WTC11 (cell line): ENCODE results near the gene FAT3. TPM values are rescaled to one million over a fixed set of nuclear protein-coding genes. Genes with fewer than 3 reads are reported as not detected.

Experiments
- ATAC-seq: fragments of 200-7000 bp; cut with Tn5 transposase; 2 replicates; pipeline ENCODE4 v1.10.0; 2021; ENCODE audit warnings: mild to moderate bottlenecking, moderate library complexity
- CTCF ChIA-PET: fragments of 300-600 bp; sonication (Branson Sonifier 250); formaldehyde crosslinking; loops from one replicate; lab custom pipeline; 2021; ENCODE audit warnings: antibody characterized with exemption; lab: Charles Lee
- POLR2A ChIA-PET: fragments of 350-600 bp; sonication (Branson Sonifier 250); formaldehyde crosslinking; loops from one replicate; lab custom pipeline; 2021; ENCODE audit warnings: antibody characterized with exemption; lab: Charles Lee
- DNase-seq: peaks from one replicate; pipeline ENCODE4 v3.0.0; 2021; ENCODE audit warnings: low spot score
- H3K27ac Mint-ChIP-seq: 2 replicates; pipeline ENCODE4 v1.8.0; 2021; ENCODE audit warnings: mixed read lengths
- H3K27me3 Mint-ChIP-seq: 2 replicates; pipeline ENCODE4 v1.8.0; 2021; ENCODE audit warnings: low read depth, mild to moderate bottlenecking, moderate library complexity, mixed read lengths
- H3K36me3 Mint-ChIP-seq: 2 replicates; pipeline ENCODE4 v1.8.0; 2021; ENCODE audit warnings: mixed read lengths
- H3K4me1 Mint-ChIP-seq: 2 replicates; pipeline ENCODE4 v1.8.0; 2022; ENCODE audit warnings: mixed read lengths
- H3K4me3 Mint-ChIP-seq: 2 replicates; pipeline ENCODE4 v1.8.0; 2021; ENCODE audit warnings: mild to moderate bottlenecking, moderate library complexity, mixed read lengths
- H3K9me3 Mint-ChIP-seq: 2 replicates; pipeline ENCODE4 v1.8.0; 2021; ENCODE audit warnings: mixed read lengths
- CBFB ChIP-seq: sonication (generic); formaldehyde crosslinking; IDR thresholded peaks from 2 replicates; pipeline ENCODE4 v1.8.1; 2022; ENCODE audit warnings: mild to moderate bottlenecking, low read depth, missing genetic modification reagents
- ELF4 ChIP-seq: sonication (generic); formaldehyde crosslinking; IDR thresholded peaks from 2 replicates; pipeline ENCODE4 v1.8.1; 2022; ENCODE audit warnings: low read depth, mild to moderate bottlenecking, moderate library complexity, missing genetic modification reagents
- EMX1 ChIP-seq: fragments of 250-450 bp; sonication (Bioruptor Pico); IDR thresholded peaks from 2 replicates; pipeline ENCODE4 v1.8.0; 2021; ENCODE audit warnings: mild to moderate bottlenecking
- ESRRA ChIP-seq: sonication (generic); formaldehyde crosslinking; IDR thresholded peaks from 2 replicates; pipeline ENCODE4 v1.8.1; 2022; ENCODE audit warnings: mild to moderate bottlenecking, missing genetic modification reagents, borderline replicate concordance
- ETV6 ChIP-seq: sonication (generic); formaldehyde crosslinking; IDR thresholded peaks from 2 replicates; pipeline ENCODE4 v1.8.1; 2022; ENCODE audit warnings: mild to moderate bottlenecking, missing genetic modification reagents
- FOXJ3 ChIP-seq: sonication (generic); formaldehyde crosslinking; IDR thresholded peaks from 2 replicates; pipeline ENCODE4 v1.9.0; 2021; ENCODE audit warnings: missing genetic modification reagents, mild to moderate bottlenecking, borderline replicate concordance
- GRHL2 ChIP-seq: fragments of 250-450 bp; sonication (Bioruptor Pico); IDR thresholded peaks from 2 replicates; pipeline ENCODE4 v1.8.0; 2022; ENCODE audit warnings: mild to moderate bottlenecking, moderate library complexity; ENCODE audit not compliant: insufficient replicate concordance, severe bottlenecking
- KAT7 ChIP-seq: sonication (generic); formaldehyde crosslinking; IDR thresholded peaks from 2 replicates; pipeline ENCODE4 v1.8.1; 2023; ENCODE audit warnings: missing genetic modification reagents, mild to moderate bottlenecking, borderline replicate concordance
- NR1H2 ChIP-seq: sonication (generic); formaldehyde crosslinking; IDR thresholded peaks from 2 replicates; pipeline ENCODE4 v1.9.0; 2021; ENCODE audit warnings: mild to moderate bottlenecking, moderate library complexity, missing genetic modification reagents
- ZNF423 ChIP-seq: fragments of 250-450 bp; sonication (Bioruptor Pico); IDR thresholded peaks from 2 replicates; pipeline ENCODE4 v2.1.2; 2022; ENCODE audit warnings: mild to moderate bottlenecking, moderate library complexity
- total RNA-seq: library from RNA; stranded (reverse); gene quantifications from 3 replicates; pipeline ENCODE4 v1.2.3, GENCODE V29; 2021
- TF ChIP-seq, protein P1 (sequence below): sonication (generic); formaldehyde crosslinking; IDR thresholded peaks from 2 replicates; pipeline ENCODE4 v1.8.0; 2022; ENCODE audit warnings: mild to moderate bottlenecking, missing genetic modification reagents
- TF ChIP-seq, protein P2 (sequence below): sonication (generic); formaldehyde crosslinking; IDR thresholded peaks from 2 replicates; pipeline ENCODE4 v1.8.0; 2023; ENCODE audit warnings: missing genetic modification reagents, mild to moderate bottlenecking, borderline replicate concordance
- TF ChIP-seq, protein P3 (sequence below): fragments of 250-450 bp; sonication (Bioruptor Pico); IDR thresholded peaks from 2 replicates; pipeline ENCODE4 v1.9.0; 2021; ENCODE audit warnings: mild to moderate bottlenecking
- TF ChIP-seq, protein P4 (sequence below): sonication (generic); formaldehyde crosslinking; IDR thresholded peaks from 2 replicates; pipeline ENCODE4 v1.8.1; 2022; ENCODE audit warnings: mild to moderate bottlenecking, moderate library complexity, missing genetic modification reagents
- TF ChIP-seq, protein P5 (sequence below): sonication (generic); formaldehyde crosslinking; IDR thresholded peaks from 2 replicates; pipeline ENCODE4 v1.8.1; 2023; ENCODE audit warnings: mild to moderate bottlenecking, missing genetic modification reagents
- TF ChIP-seq, protein P6 (sequence below): fragments of 250-450 bp; sonication (Bioruptor Pico); IDR thresholded peaks from 2 replicates; pipeline ENCODE4 v1.9.0; 2021; ENCODE audit warnings: moderate library complexity, mild to moderate bottlenecking, inconsistent platforms, borderline replicate concordance
- TF ChIP-seq, protein P7 (sequence below): fragments of 250-450 bp; sonication (Bioruptor Pico); IDR thresholded peaks from 2 replicates; pipeline ENCODE4 v2.1.2; 2022; ENCODE audit warnings: mild to moderate bottlenecking, moderate library complexity

FAT3 gene
- total RNA-seq, 1 experiment from 2014 or later, result 30.9 TPM

DNA sequence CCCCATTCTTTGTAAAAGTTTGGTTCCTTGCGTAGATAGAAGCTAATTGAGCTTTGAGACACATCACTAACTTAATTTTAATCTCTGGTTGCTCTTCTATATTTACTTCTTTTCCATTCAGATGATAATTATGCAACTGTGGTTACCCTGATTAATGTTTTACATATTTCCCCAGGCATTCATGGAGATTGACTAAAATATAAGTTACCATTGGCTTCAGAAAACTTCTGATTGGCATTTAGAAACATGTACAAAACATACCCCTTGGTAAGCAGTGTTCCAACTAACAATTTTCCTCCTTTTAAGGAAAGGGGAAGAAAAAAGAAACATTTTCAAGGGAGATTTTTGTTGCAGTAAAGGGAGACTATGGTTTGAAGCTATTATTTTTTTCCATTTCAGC lies 43.9 kb downstream of the FAT3 start (continued):
- TF ChIP-seq, protein P1, sequence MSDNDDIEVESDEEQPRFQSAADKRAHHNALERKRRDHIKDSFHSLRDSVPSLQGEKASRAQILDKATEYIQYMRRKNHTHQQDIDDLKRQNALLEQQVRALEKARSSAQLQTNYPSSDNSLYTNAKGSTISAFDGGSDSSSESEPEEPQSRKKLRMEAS (CRISPR knock-in tag), result no peak
- TF ChIP-seq EMX1, result no peak

DNA sequence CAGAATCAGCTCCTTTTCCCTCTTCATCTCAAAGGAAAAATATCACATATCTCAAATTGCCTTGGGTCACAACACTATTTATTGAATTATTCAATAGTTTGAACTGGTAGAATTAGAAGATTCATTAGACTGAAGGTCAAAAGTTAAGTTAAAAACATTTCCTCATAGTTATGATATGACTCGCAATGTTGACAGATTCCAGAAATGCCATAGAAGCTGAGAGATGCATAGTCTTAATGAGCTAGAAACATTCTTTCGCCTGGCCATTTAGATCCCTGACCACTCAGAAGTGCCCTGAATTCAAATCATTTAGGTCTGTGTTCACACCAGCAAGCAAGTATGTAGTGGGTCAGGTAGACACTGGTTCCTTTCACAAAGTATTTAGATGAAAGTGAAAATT lies 44.4 kb downstream of the FAT3 start:
- H3K4me3 Mint-ChIP-seq, result no peak overlapping the region
- ChIA-PET POLR2A (no interaction called here), CTCF (interaction anchor here (1.2 to 1.4 kb wide), 2 partner anchors 71 to 132 kb away, joined by 3 to 5 read pairs; no protein-coding TSS in a partner anchor)
- TF ChIP-seq ELF4 (no peak), GRHL2 (CRISPR knock-in tag) (no peak), KAT7 (no peak), CBFB (CRISPR knock-in tag) (no peak), NR1H2 (CRISPR knock-in tag) (no peak), ZNF423 (CRISPR knock-in tag) (no peak), ESRRA (CRISPR knock-in tag) (no peak), ETV6 (CRISPR knock-in tag) (no peak), FOXJ3 (CRISPR knock-in tag) (no peak)
- TF ChIP-seq, protein P2, sequence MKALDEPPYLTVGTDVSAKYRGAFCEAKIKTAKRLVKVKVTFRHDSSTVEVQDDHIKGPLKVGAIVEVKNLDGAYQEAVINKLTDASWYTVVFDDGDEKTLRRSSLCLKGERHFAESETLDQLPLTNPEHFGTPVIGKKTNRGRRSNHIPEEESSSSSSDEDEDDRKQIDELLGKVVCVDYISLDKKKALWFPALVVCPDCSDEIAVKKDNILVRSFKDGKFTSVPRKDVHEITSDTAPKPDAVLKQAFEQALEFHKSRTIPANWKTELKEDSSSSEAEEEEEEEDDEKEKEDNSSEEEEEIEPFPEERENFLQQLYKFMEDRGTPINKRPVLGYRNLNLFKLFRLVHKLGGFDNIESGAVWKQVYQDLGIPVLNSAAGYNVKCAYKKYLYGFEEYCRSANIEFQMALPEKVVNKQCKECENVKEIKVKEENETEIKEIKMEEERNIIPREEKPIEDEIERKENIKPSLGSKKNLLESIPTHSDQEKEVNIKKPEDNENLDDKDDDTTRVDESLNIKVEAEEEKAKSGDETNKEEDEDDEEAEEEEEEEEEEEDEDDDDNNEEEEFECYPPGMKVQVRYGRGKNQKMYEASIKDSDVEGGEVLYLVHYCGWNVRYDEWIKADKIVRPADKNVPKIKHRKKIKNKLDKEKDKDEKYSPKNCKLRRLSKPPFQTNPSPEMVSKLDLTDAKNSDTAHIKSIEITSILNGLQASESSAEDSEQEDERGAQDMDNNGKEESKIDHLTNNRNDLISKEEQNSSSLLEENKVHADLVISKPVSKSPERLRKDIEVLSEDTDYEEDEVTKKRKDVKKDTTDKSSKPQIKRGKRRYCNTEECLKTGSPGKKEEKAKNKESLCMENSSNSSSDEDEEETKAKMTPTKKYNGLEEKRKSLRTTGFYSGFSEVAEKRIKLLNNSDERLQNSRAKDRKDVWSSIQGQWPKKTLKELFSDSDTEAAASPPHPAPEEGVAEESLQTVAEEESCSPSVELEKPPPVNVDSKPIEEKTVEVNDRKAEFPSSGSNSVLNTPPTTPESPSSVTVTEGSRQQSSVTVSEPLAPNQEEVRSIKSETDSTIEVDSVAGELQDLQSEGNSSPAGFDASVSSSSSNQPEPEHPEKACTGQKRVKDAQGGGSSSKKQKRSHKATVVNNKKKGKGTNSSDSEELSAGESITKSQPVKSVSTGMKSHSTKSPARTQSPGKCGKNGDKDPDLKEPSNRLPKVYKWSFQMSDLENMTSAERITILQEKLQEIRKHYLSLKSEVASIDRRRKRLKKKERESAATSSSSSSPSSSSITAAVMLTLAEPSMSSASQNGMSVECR, result no peak
- TF ChIP-seq, protein P3, sequence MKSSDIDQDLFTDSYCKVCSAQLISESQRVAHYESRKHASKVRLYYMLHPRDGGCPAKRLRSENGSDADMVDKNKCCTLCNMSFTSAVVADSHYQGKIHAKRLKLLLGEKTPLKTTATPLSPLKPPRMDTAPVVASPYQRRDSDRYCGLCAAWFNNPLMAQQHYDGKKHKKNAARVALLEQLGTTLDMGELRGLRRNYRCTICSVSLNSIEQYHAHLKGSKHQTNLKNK (CRISPR knock-in tag), result no peak
- TF ChIP-seq, protein P4, sequence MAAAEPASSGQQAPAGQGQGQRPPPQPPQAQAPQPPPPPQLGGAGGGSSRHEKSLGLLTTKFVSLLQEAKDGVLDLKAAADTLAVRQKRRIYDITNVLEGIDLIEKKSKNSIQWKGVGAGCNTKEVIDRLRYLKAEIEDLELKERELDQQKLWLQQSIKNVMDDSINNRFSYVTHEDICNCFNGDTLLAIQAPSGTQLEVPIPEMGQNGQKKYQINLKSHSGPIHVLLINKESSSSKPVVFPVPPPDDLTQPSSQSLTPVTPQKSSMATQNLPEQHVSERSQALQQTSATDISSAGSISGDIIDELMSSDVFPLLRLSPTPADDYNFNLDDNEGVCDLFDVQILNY (CRISPR knock-in tag), result no peak
- TF ChIP-seq, protein P5, sequence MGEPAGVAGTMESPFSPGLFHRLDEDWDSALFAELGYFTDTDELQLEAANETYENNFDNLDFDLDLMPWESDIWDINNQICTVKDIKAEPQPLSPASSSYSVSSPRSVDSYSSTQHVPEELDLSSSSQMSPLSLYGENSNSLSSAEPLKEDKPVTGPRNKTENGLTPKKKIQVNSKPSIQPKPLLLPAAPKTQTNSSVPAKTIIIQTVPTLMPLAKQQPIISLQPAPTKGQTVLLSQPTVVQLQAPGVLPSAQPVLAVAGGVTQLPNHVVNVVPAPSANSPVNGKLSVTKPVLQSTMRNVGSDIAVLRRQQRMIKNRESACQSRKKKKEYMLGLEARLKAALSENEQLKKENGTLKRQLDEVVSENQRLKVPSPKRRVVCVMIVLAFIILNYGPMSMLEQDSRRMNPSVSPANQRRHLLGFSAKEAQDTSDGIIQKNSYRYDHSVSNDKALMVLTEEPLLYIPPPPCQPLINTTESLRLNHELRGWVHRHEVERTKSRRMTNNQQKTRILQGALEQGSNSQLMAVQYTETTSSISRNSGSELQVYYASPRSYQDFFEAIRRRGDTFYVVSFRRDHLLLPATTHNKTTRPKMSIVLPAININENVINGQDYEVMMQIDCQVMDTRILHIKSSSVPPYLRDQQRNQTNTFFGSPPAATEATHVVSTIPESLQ (CRISPR knock-in tag), result no peak
- TF ChIP-seq, protein P6, sequence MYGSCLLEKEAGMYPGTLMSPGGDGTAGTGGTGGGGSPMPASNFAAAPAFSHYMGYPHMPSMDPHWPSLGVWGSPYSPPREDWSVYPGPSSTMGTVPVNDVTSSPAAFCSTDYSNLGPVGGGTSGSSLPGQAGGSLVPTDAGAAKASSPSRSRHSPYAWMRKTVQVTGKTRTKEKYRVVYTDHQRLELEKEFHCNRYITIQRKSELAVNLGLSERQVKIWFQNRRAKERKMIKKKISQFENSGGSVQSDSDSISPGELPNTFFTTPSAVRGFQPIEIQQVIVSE, result no peak
- TF ChIP-seq, protein P7, sequence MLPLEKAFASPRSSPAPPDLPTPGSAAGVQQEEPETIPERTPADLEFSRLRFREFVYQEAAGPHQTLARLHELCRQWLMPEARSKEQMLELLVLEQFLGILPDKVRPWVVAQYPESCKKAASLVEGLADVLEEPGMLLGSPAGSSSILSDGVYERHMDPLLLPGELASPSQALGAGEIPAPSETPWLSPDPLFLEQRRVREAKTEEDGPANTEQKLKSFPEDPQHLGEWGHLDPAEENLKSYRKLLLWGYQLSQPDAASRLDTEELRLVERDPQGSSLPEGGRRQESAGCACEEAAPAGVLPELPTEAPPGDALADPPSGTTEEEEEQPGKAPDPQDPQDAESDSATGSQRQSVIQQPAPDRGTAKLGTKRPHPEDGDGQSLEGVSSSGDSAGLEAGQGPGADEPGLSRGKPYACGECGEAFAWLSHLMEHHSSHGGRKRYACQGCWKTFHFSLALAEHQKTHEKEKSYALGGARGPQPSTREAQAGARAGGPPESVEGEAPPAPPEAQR, result no peak
- no peaks in the 10 kb centered on the region for H3K27me3 Mint-ChIP-seq
- H3K9me3 Mint-ChIP-seq, result no peaks in the 10 kb centered on the region
- H3K4me1 Mint-ChIP-seq, result peaks cover 45% of the 10 kb centered on the region
- no peak overlapping the region for H3K27ac Mint-ChIP-seq
- no peak for DNase-seq
- ATAC-seq, result peak; percentile 36; the same call in 1 of the 2 replicates
- peaks cover 2% of the 10 kb centered on the region; the same call in 1 of the 2 replicates for H3K36me3 Mint-ChIP-seq
